Measurements from ENCODE around the gene UBQLN3.

UBQLN3 gene

DNA sequence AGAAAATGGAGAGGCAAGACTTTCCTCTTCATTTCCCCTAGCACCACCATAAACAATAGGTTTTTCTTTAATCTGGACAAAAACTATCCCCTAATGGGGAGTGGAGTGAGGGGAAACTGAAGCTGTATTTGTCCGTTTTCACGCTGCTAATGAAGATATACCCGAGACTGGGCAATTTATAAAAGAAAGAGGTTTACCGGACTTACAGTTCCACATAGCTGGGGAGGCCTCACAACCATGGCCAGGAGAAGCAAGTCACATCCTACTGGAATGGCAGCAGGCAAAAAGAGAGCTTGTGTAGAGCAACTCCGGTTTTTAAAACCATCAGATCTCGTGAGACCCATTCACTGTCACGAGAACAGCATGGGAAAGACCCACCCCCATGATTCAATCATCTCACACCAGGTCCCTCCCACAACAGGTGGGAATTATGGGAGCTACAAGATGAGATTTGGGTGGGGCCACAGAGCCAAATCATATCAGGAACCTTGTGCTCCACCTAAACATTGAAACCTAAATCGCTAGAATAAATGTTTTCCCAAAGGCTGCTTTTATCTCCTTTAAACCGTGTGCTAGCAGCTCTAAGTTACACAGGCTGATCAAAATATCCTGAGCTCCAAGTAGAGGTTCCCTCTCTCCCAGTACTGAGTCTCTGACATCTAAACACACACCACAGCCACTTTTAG, 4.3 kb downstream of the UBQLN3 start:
- DNase-seq (ENCODE audit: low read depth): no peak

DNA sequence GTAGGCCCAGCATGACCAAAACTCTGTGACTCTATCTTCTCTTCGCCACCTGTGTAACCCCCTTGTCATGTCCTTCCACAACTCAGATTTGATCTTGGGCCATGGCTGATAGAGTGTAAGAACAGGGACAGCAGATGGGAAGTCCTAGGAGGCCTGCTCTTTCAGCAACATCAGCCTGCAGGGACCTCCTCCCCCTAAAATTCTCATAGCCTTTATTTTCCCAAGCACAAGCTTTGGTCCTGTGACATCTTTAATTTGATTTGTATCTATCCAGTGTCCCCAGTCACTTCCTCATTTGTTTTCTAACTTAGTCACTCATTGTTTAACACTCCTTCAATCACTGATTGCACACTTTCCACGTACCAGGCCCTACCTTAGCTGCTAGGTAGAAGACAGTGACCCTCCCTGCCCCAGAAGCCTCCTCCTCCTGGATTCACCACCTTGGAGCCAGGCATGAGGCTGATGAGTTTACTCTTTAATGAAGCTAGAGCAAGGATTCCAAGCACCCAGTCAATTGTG, 5.3 kb downstream of the UBQLN3 start:
- DNase-seq (ENCODE audit: low read depth): no peak

- no peak for DNase-seq (ENCODE audit: low read depth)
Observed at GRCh38 chr11:5500393-5500801, 9.4 kb downstream of the UBQLN3 start.

DNA sequence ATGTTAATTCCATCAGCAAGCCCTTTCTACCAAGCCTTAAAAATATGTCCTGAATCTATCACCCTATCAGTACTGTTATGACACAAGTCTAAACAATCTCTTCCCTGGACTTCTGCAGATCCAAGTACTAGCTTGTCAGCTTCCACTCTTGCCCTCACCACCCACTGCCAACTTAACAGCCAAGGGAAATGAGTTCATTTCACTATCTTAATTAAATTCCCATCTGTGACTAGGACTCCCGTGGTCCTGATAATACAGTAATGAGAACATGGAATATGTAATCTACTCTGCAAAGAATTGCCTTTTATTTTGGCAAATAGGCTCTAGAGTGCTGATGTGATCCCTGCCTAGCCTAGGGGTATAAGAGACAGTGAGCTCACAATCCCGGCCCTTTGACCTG, 10.1 kb downstream of the UBQLN3 start:
- DNase-seq (ENCODE audit: low read depth): no peak

DNA sequence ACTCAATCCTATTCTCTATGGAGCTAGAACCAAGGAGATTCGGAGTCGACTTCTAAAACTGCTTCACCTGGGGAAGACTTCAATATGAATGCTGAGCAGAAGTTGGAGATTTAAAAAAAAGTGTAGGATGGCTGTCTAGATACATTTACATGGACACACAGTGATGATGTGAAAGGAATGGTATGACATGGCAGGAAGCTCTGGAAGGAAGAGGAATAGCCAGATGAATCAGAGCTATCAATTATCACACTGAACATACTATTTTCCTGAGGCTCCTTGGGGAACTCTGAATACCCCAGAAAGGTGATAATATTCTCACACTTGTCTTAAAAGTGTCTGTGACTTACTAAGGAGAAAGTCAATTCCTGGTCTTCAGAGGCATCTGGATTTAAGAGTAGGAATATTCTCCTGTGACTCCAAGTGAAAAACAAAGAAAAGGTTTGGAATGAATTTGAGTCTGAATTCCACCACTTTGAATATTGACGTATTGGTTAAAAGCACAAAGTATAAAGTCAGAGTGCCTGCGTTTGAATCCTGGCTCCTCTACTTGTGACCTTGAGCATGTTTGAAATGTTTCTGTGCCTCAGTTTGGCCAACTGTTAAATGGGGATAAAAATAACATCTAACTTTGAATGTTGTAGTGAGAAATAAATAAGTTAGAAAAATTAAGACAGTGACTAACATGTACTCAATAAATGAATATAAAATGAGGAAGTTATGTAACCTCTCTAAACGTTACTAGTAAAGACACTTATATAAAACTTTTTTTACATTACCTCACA, 20.0 kb downstream of the UBQLN3 start:
- DNase-seq (ENCODE audit: low read depth): no peak

DNA sequence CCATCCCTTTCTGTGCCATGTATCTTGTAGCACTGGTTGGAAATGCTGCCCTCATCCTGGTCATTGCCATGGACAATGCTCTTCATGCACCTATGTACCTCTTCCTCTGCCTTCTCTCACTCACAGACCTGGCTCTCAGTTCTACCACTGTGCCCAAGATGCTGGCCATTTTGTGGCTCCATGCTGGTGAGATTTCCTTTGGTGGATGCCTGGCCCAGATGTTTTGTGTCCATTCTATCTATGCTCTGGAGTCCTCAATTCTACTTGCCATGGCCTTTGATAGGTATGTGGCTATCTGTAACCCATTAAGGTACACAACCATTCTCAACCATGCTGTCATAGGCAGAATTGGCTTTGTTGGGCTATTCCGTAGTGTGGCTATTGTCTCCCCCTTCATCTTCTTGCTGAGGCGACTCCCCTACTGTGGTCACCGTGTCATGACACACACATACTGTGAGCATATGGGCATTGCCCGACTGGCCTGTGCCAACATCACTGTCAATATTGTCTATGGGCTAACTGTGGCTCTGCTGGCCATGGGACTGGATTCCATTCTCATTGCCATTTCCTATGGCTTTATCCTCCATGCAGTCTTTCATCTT, 20.9 kb downstream of the UBQLN3 start:
- DNase-seq (ENCODE audit: low read depth): no peak

- no peak for DNase-seq (ENCODE audit: low read depth)
Observed at GRCh38 chr11:5488385-5488784, 21.4 kb downstream of the UBQLN3 start, which contains the start of gene OR52D1. TSS of gene OR52D1 (plus strand) at chr11:5488685. CDS start at chr11:5488707, 22 bp downstream.

- no peak for DNase-seq (ENCODE audit: low read depth)
Observed at GRCh38 chr11:5486421-5486820, 23.3 kb downstream of the UBQLN3 start.

DNA sequence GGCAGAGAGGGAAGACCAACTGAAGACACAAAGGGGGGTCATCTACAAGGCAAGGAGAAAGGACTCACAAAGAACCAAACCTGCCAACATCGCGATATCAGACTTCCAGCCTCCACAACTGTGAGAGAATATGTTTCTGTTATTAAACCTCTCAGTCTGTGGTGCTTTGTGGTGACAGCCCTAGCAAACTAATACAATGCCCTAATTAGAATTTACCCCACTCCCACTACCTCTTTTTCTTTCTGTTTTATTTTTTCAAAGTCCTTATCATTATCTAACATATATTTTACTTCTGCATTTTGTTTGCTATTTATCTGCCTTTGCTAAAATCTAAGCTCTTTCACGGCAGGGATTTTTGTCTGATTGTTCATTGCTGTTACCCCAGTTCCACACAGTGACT, 23.8 kb downstream of the UBQLN3 start:
- no peak for DNase-seq (ENCODE audit: low read depth)

DNA sequence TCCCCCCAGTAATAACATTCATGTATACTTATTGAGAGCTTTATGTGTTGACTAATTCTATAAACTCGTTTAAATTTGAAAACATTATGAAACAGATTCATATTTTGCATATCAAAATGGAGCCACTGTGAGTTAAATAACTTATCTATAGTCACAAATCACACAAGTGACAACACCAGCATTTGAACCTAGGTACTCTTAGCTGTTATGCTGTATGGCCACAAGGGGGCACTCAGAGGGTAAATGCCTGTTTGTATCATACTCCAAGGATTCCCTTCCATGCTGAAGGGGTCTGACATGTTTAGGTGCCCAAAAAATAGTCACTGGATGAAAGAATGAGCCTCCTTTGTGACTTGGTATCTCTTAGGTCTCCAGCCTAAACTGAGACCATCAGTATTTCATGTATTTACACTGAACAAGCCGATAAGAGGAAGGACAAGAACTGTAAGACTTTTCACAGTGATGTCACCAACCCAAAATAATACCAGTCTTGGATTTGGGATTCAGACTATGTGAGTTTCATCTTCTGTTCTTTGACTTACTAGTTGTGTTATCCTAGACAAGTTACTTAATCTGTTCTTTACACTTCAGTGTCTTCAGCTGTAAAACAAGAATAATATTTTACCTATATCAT, 33.5 kb downstream of the UBQLN3 start:
- peak; percentile 16 for DNase-seq (ENCODE audit: low read depth)

GRCh38 chr11:5473921-5474320, 35.8 kb downstream of the UBQLN3 start:
- no peak for DNase-seq (ENCODE audit: low read depth)

GRCh38 chr11:5467527-5467926, 42.2 kb downstream of the UBQLN3 start:
- DNase-seq (ENCODE audit: low read depth): no peak

- DNase-seq (ENCODE audit: low read depth): no peak
Observed at GRCh38 chr11:5460983-5461621, 48.7 kb downstream of the UBQLN3 start.

All from stimulated activated CD4-positive, alpha-beta T cell treated with anti-CD3 and anti-CD28 coated beads, Interleukin-2, amount 100 ng/mL, for 4 hours (primary cell).